T-helper 9 cell (primary cell): ENCODE data around the gene PRSS2.

Source experiments
- DNase-seq: peaks from one replicate; pipeline ENCODE4 v3.0.0-alpha.2; 2020

The PRSS2 gene

GRCh38 chr7:142804728-142805207 is 34.0 kb downstream of the PRSS2 start:
- DNase-seq = peak; percentile 20

GRCh38 chr7:142805350-142806021 is 34.7 kb downstream of the PRSS2 start:
- no peak for DNase-seq

GRCh38 chr7:142806022-142806356 is 35.2 kb downstream of the PRSS2 start:
- DNase-seq = no peak

GRCh38 chr7:142806957-142807356 is 36.2 kb downstream of the PRSS2 start:
- DNase-seq = no peak

- no peak for DNase-seq
These were observed 37.2 kb downstream of the PRSS2 start for GRCh38 chr7:142807855-142808460.

- no peak for DNase-seq
These were observed 37.7 kb downstream of the PRSS2 start for GRCh38 chr7:142808461-142808801.

GRCh38 chr7:142808802-142809583 is 38.2 kb downstream of the PRSS2 start:
- peak; percentile 91 for DNase-seq

GRCh38 chr7:142809671-142810070 is 38.9 kb downstream of the PRSS2 start:
- DNase-seq = no peak

- no peak for DNase-seq
These were observed 40.5 kb downstream of the PRSS2 start for GRCh38 chr7:142811154-142811737.

GRCh38 chr7:142812437-142813215 is 41.9 kb downstream of the PRSS2 start:
- DNase-seq = no peak

GRCh38 chr7:142813226-142813625 is 42.5 kb downstream of the PRSS2 start:
- DNase-seq = no peak

GRCh38 chr7:142813699-142814098 is 42.9 kb downstream of the PRSS2 start:
- DNase-seq = no peak

GRCh38 chr7:142814451-142814850 is 43.7 kb downstream of the PRSS2 start:
- DNase-seq = no peak

- no peak for DNase-seq
These were observed 44.4 kb downstream of the PRSS2 start for GRCh38 chr7:142815134-142815533.

GRCh38 chr7:142817506-142817905 is 46.7 kb downstream of the PRSS2 start:
- no peak for DNase-seq

GRCh38 chr7:142819530-142819929 is 48.8 kb downstream of the PRSS2 start:
- DNase-seq = no peak

- no peak for DNase-seq
These were observed 51.9 kb downstream of the PRSS2 start for GRCh38 chr7:142822714-142823113.
